HuH-7.5 (cell line): ENCODE measurements around the gene OR4C13.
"Not testable (repeated sequence)": the region's sequence is repeated elsewhere in the genome, so short reads cannot be mapped to it uniquely, and the experiment has no call there.

Experiments used
- DNase-seq: peaks from one replicate; pipeline ENCODE4 v3.0.0; 2011; ENCODE audit warnings: low spot score

The OR4C13 gene

DNA sequence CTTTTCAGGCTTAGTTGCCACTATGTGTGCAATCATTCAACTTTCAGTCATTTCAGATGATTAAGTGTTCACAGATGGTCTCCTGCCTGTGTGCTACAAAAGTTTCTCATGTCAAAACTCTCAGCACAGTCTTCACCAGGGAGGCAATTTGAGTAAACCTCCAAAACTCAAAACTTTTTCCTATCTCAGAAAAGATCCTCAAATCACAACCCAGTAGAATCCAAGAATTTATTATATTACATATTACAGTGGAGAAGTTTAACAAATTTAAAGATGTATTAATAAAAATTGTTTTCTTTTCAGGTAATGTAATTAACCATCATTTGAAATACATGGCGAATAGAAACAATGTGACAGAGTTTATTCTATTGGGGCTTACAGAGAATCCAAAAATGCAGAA, at the start of gene OR4C13:
Gene OR4C13 (plus strand): TSS at position 301 of the 400 bp plus-strand sequence. CDS start 32 bp downstream, at position 333.
- DNase-seq, result no peak

DNA sequence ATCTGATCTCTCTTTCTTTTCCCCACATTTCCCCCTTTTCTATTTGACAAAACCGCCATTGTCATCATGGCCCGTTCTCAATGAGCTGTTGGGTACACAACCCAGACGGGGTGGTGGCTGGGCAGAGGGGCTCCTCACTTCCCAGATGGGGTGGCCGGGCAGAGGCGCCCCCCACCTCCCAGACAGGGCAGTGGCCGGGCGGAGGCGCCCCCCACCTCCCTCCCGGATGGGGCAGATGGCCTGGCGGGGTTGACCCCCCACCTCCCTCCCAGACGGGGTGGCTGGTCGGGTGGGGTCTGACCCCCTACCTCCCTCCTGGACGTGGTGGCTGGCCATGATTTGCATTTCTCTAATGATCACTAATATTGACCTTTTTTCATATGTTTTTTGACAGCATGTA, 40.7 kb upstream of the OR4C13 start:
- DNase-seq, result not testable (repeated sequence)

GRCh38 chr11:49948701-49949100, 3.5 kb upstream of the OR4C13 start:
- not testable (repeated sequence) for DNase-seq

GRCh38 chr11:49973439-49973838, 21.2 kb downstream of the OR4C13 start:
- not testable (repeated sequence) for DNase-seq

DNA sequence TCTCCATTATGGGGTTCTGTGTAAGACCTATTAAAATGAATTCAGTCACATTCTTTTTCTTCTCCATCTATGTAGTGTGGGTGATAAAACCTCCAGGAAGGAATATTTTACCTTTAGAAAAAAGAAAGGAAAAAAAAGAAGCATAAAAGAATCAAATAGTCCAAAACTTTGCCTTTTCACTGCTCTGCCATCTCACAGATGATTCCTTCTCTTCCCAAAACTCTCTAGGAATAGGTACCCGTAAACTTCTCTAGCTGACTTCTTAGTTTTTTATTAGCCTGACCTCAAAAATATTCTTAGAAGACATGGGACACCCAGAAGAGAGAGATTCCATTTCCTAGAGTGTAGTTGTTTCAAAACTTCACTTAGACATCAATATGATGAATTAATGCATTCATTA, 30.2 kb downstream of the OR4C13 start, which contains the start of gene OR4C12:
Gene OR4C12 (minus strand): TSS at position 101 of the 400 bp plus-strand sequence. CDS start 34 bp downstream, at position 67.
- not testable (repeated sequence) for DNase-seq

DNA sequence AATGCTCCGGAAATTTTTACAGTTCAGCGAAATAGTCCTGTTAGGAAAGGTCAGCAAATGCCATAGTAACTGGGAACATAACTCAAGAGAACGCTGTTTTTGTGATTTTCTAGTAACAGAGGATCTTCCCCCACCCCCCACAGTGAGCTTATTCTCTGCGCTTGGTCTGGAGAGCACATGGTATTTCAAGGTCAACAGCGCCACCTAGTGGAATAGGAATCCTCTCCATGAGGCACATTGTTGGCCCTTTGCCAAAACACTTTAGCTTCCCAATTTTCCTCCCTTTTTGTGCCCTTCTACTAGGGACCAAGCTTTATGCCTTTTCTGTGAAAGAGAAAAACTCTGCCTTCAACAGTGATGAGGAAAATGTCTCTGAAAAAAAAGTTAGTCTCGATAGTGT, 43.4 kb downstream of the OR4C13 start:
- DNase-seq, result peak; percentile 6
